Right renal pelvis (tissue), 4 donors: ENCODE data around the gene CABLES1. TPM values are rescaled to one million over a fixed set of nuclear protein-coding genes. Genes with fewer than 3 reads are reported as not detected.
"Not testable (repeated sequence)": the region's sequence is repeated elsewhere in the genome, so short reads cannot be mapped to it uniquely, and the experiment has no call there.

Experiments used
- DNase-seq, 4 donors: peaks; one replicate each; pipeline ENCODE4 v3.0.0-alpha.2; 2013; ENCODE audit warnings: low read depth in 4 of 4, low spot score in 3 of 4, missing footprints in 1 of 4
- polyA plus RNA-seq, 4 donors: library from polyadenylated mRNA; unstranded; fragments of 120-200 nt; gene quantifications; one replicate each; pipeline ENCODE4 v1.2.1, GENCODE V29; 2013; ENCODE audit not compliant: insufficient read length in 4 of 4

The CABLES1 gene
- polyA plus RNA-seq, 4 donors, result 24.0 to 27.9 (median 25.8) TPM

DNA sequence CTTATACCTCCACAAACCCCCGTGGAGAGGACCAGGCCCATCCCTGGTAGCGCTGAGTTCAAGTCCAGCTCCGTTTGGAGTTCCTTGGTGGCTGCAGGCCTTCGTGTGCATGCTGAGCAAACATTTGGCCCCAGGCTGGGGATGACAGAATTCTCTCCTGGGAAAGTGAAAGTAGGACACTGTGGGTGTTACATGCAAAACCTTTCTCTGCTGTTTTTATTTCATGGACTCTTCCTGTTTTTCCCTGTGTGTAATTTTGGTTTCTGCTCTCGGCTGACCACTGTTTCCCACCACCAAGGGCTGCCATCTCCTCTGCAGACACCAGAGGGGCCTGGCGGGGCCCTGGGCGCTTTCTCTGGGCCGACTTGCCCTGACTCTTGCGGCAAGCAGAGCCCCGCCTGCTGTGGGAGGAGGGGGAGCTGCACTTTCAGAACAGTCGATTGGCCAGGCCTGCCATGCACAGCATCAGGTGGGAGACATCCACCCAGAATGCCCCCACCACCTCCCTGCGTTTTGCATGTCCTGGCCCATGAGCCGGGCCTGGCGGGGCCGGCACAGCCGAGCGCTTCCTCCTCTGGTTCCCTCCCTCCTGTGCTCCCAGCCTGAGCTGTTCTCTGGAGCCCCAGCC is 102.4 kb downstream of the CABLES1 start:
- no peak for DNase-seq

DNA sequence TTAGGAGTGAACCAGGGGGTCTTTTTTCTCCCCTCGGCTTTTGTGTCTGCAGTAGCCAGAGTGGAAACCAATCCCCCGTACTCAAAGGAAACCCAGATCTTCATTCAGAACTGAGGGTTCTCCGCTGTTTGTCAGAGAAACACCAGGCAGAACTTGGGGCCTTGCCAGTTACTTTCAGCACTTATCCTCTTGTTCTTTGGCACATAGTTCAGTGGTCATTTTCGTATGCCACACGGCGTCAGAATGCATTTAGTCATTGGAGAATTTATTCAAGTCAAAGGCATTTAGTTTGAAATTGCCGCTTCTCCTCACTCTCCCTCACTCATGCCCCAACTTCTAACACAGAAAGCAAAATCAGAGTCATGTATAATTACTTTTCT is 102.9 kb downstream of the CABLES1 start:
- no peak for DNase-seq

- no peak for DNase-seq
Measured at GRCh38 chr18:23238651-23239349, 103.5 kb downstream of the CABLES1 start.

DNA sequence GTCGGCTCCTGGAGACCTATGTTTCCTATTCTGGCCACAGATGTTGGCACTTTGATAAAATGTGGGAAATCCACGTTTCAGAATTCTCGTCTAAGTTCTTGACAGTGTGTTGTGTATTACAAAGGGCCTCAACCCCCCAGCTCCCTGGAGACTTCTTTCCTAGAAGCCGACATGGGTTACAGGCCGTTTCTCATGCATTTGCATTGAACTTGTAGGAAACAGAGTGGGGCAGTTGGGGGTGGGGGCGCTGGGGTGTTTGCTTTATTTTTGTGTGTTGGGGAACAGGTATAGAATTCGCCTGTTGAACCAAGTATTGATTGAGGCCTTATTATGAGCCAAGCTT is 104.0 kb downstream of the CABLES1 start:
- no peak for DNase-seq

DNA sequence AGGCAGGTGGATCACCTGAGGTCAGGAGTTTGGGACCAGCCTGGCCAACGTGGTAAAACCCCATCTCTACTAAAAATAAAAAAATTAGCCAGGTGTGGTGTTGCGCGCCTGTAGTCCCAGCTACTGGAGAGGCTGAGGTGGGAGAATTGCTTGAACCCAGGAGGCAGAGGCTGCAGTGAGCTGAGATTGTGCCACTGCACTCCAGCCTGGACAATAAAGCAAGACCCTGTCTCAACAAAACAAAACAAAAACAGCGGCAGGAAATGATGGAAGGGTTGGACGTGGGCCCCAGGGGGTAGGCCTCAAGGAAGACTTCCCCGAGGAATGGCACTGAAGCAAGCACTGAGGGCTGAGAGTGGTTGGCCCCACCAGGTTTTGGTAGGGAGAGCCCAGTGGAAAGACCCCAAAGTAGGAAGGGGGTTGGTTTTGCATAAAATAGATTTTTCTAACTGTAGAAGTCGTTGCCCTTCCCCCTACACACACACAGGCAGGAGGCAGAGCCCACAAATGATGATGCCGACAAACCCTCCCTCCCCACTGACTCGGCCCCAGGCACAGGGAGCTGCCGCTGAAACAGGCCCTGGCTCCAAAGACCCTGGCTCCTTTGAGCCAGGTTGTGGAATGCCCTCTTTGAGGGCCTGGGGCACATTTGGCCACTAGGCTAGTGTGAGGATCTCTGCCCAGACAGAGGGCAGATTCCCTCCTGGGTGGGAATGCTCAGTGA is 104.8 kb downstream of the CABLES1 start:
- no peak for DNase-seq

DNA sequence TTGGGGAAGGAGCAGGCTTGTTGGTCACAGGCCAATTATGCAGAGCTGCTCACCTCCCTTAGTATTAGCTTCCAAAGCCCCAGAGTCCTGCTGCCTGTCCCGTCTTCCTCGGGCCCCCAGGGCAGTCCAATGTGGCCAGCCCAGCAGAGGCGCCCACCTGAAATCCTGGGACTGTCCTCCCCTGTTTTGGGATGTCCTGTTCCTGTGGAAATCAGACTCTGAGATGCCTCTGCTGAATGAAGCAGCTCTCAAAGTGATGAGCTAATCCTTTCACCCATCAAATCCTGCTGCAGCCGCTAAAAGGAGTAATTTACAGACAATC is 105.3 kb downstream of the CABLES1 start:
- DNase-seq, result no peak

DNA sequence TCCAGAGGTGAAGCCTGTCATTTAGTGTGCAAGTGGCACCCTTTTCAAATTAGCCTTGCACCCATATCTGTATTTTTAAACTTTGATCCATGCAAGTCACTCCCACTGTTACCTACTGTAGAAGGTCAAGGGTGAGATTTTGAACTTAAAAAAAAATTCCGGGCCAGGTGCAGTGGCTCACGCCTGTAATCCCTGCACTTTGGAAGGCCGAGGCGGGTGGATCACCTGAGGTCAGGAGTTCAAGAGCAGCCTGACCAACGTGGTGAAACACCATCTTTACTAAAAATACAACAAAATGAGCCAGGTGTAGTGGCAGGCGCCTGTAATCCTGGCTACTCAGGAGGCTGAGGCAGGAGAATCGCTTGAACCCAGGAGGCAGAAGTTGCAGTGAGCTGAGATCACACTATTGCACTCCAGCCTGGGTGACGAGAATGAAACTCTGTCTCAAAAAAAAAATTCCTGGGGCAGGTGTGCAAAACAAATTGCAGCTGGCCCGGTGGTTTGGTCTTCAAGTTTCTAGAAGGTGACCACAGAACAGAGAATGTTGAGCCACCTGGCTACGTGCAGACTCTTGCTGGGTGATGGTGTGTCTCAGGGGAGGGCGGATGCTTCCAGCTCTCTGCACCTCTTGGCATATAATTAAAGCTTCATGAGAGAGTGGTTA is 106.7 kb downstream of the CABLES1 start:
- DNase-seq, result not testable (repeated sequence)

- no peak for DNase-seq
Measured at GRCh38 chr18:23243178-23243577, 107.9 kb downstream of the CABLES1 start.

- DNase-seq, result no peak
Measured at GRCh38 chr18:23243816-23244215, 108.5 kb downstream of the CABLES1 start.

- DNase-seq, result no peak
Measured at GRCh38 chr18:23244401-23244800, 109.1 kb downstream of the CABLES1 start.

DNA sequence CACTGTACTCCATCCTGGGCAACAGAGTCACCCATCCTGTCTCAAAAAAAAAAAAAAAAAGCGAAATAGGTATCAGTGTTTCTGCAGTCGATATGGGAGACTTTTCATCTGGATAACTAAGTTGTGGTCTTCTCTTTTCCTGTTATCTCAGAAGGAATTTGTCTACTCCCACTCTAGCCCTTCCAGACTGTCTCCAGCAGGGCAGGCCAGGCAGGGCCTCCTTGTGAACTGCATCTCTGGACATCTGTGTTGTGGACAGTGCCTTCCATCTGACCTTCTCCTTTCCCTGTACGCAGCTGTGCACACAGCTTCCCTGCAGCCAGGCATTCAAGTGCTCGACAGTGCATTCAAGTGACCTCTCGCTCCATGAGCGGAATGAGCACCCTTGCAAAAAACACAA is 110.2 kb downstream of the CABLES1 start:
- DNase-seq, result no peak

DNA sequence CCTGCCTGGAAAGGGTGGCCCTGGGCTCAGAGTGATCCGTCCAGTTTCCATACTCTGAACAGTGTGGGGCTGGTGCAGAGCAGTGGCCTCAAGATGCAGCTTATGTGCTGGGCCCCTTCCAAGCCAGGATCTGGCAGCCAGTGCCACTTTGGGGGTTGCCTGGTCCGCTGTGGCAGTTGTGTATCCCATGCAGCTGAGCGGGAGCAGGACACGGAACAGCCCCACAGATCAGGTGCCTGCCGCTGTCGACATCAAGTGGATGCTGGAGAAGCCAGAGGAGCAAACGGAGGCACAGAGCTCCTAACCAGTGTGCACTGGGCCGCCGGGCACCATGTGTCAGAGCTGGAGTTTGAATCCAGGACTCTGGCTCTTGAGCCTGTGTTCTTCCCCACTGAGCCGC is 112.0 kb downstream of the CABLES1 start:
- no peak for DNase-seq

DNA sequence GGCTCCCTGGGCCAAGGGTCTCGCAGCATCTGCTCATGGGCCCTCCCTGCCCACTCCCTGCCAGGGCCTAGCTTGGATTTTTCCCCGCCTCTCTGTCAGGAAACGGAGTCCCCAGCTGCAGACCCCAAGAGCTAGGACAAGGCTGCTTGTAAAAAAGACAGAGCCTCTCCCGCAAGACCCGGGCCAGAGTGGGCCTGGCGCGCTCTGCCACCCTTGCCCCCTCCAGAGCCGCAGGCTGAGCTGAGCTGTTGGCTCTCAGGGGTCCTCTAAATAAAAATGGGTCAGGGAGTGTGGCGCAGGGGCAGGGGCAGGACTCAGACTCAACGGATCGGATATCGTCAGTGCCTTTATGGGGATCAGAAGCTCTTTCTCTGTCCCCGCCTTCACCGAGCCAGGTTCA is 112.6 kb downstream of the CABLES1 start:
- DNase-seq, result no peak

DNA sequence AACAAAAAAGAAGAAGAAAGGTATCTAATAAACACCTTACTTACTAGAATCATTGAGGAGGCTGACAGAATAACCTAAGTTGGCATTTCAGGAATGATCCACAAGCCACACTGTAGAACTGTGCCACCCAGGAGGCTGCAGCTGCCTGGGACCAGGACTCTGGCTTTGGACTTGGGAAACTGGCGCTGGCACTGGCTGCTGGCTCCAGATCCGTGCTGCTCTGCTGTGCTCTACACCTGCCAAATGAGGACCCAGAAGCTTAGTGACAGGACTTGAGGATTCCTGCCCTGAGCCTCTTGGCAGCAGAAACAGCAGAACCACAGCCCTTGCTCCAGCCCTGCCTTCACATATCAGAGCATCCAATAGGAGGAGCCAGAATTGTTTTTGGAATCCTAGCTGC is 113.5 kb downstream of the CABLES1 start:
- no peak for DNase-seq

DNA sequence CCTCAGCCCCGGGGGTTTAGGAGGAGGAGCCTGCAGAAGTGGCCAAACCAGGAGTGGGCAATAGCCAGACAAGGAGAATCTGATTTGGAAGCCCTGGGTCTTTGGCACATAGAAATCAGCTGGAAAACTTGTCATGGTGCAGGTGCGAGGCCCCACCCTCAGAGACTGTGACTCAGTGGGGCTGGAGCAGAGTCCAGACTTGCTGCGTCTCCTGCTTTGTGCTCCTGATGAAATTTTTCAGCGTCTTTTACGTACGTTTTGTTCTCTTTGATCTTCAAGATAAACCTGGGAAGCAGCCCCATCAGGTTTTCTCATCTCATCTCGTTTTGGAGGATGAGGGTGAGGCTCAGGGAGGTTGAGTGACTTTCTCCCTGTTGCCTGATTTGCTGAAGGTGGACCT is 114.1 kb downstream of the CABLES1 start:
- DNase-seq, result no peak

DNA sequence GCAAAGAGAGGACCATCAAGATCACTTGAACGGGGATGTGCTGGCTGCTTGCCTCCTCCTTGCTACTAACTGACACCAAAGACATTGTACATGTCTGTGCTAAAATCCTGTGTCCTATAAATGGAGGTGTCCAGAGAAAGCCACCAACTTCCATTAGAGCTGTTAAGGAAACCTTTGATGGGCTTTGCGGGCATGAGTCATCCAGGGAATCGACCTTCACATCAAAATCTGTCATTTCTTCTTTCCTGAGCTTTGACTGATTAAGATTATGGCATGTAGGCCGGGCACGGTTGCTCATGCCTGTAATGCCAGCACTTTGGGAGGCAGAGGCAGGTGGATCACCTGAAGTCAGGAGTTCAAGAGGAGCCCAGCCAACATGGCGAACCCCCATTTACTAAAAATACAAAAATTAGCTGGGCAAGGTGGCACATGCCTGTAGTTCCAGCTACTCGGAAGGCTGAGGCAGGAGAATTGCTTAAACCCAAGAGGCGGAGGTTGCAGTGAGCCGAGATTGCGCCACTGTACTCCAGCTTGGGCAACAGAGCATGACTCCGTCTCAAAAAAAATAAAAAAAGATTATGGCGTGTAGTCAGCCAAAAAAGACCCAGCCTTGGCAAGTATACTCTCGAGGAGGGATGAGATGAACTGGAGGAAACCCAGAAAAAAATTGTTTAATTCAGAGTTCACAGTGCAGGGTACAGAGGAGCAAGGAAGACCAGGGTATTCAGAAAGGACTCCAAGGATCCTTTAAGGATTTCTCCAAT is 115.8 kb downstream of the CABLES1 start:
- DNase-seq, result no peak

GRCh38 chr18:23253630-23254029 is 118.3 kb downstream of the CABLES1 start:
- no peak for DNase-seq

GRCh38 chr18:23257137-23257536 is 121.9 kb downstream of the CABLES1 start:
- no peak for DNase-seq

DNA sequence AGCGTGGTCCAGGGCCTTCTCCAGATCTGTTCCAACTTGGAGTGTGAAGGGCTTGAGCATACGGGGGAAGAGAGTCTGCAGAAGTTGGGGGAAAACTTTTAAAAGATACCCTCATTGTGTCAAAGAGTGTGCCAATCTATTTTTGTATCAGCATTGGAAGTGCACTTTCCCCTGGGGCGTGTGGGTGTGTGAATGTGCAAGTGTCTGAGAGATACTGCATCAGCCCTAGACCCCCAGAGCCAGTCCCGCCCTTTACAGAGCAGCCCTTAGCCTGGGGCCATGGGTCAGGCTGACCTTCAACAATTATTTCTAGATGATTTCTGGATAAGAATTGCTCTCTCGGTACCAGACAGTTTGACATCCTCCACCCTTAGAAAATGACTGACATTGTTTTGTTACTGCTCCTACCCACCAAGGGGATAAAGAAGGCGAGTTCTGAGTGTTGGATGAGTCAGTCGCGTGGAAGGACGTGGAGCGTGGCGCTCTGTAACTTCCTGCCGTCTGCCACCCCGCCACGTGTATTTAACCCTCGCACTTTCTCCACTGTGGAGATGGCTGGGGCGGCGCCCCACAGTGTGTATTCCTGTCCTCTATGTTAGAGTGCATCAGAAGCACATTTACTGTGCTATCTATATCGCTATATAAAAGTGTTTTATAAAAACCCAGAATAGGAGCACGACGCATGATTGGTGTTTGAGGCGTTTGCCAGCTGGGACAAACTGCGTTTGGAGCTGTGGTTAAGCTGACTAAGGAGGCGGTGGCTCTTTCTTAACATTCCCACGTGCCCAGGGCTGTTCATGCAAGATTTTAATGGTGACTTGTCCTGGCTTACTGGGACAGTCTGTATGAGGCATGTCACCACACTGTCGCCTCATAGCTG is 122.6 kb downstream of the CABLES1 start:
- no peak for DNase-seq
